ENCODE results near the gene HTR6.

Gene HTR6

DNA sequence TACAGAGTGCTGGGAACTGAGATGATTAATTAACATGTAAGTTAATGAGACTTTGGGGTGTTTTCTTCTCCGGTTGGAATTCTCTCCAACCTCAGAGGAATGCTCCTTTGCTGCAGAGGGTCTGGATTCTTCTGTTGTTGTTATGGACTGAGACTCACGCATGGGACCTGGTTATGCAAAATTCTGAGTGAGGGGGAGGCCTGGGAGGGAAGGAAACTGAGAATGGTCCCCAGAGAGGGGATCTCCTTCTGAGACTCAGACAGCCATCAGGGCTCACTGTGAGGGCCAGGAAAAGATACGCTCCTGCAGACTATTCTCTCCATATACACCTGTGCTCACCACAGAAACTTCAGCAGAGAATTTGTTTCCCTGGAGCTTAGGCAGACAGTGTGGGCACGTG, 56.3 kb downstream of the HTR6 start:
- no peak for DNase-seq (ENCODE audit: low read depth)

DNA sequence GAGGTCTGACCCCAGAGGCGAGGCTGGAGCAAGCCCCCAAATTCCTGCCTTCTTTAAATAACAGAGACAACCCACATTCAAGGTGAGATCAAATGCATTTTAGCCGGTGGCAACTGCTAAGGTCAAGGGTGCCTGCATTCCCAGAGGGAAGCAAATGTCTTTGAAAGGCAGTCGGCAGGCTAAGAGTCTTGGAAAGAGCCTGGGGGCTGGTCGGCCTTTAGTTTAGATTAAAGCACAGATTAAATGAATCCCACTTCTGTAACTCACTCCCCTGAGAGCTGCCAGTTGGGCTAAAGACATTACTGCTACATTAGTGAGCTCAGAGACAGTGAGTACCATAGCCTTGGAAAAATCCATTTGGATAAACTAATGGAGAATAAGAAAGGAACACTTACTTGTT, 59.2 kb downstream of the HTR6 start:
- no peak for DNase-seq (ENCODE audit: low read depth)

DNA sequence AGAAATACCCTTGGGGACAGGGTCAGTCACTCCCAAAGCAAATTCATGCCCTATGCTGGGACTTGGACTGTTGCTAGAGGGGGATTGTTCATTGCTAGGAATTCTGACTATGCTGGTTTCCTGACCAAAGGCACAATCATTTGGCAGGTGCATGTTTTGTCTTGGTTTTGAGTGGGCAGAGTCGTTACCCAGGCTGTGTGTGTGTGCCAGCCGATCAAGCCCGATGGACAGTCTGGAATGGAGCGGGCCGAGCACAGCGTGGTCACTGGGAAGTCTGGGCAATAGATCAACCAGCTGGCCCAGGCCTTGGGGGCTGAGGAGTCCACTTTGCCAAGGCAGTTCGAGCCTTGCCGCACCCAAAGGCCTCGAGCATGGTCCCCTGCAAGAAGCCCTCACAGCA, 60.9 kb downstream of the HTR6 start:
- DNase-seq (ENCODE audit: low read depth) = no peak

DNA sequence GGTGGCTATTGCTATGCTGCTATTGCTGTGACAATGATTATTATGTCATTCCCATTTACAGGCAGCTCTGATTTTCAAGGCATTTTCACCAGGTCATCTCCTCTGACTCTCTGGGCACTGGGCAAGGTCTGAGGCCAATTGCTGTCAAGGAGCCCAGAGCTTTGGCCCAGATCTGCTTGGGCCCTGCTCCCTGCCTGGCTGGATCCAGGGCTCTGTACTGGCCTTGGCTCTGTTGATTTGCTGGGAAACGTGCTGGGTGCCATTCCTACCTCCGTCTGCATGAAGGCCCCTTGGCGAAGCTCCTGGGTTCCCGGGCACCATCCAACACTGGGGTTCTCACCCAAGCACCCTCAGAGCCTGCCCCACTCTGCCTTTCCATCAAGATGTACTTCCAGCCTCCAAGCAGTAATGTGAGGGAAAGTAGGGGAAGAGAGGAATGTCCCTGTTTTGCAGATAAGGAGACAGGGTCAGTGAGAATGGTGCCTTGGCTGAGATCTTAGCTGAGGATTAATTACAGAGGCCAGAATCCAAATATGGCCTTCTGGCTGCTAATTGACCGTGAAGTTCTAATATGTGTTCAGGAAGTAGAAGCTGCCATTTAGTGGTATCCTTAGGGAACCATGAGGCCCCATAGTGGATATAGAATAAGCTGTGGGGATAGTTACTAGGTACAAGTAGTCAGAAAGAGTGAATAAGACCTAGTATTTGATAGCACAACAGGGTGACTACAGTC, 63.9 kb downstream of the HTR6 start:
- no peak for DNase-seq (ENCODE audit: low read depth)

DNA sequence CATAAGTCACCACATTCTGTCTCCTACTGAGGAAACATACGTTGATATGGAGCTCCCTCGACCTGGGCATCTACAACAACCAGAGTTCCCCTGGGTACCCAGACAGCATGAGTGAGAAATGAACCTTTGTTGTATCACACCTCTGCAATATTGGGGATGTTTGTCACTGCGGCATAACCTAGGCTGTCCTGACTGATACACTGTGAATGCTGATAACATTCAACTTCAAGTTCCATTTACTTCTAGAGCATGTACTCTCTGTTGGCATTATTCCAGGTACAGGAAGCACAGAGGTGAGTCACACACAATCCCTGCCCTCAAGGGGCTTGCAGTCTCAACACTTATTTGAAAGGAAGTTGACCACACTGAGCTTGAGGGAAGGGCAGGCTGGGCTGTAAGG, 65.6 kb downstream of the HTR6 start:
- no peak for DNase-seq (ENCODE audit: low read depth)

Data from non-pigmented ciliary epithelial cell (primary cell).